ENCODE data around the gene TMEM51. TPM values are rescaled to one million over a fixed set of nuclear protein-coding genes. Genes with fewer than 3 reads are reported as not detected.

The TMEM51 gene
- total and polyA plus RNA-seq, 10 of the 15 experiments (the other 5 are each of a cell fraction or from before 2014, with no cell fraction given), result 0.55 to 4.8 (median 3.1) TPM

GRCh38 chr1:15153842-15154479 is 414 bp downstream of the TMEM51 start:
- POLR2A ChIA-PET, result no interaction called here
- RAD21 ChIA-PET (ENCODE audit: unreplicated experiment), result interaction anchor here (1.0 to 6.1 kb wide), 7 partner anchors 15 to 118 kb away, joined by 4 to 49 read pairs (median 7); no protein-coding TSS in a partner anchor
- CTCF ChIA-PET, result interaction anchor here (1.0 to 5.6 kb wide), 9 partner anchors 10 to 119 kb away, joined by 3 to 73 read pairs (median 5); no protein-coding TSS in a partner anchor
- in situ Hi-C loops (cut with MboI) (no loop called here), intact Hi-C loops (cut with micrococcal nuclease; ENCODE audit: unreplicated experiment) (loop anchor here (1.0 kb wide), 1 partner anchor 118 kb away; no protein-coding TSS in a partner anchor)
- Histone ChIP-seq H4K20me1 (ENCODE audit: control insufficient read depth, insufficient read depth) (no peaks in the 10 kb centered on the region), H3K4me1 (ENCODE audit: control insufficient read depth, insufficient read depth, low read length) (peaks cover 29% of the 10 kb centered on the region), H3K36me3 (ENCODE audit: control insufficient read depth in 2 of 2, insufficient read depth in 2 of 2, low read length in 1 of 2) (no peaks in the 10 kb centered on the region; a peak in 1 of 4 replicates), H3K4me3 (peak overlapping the region; percentile 67), H3K9me3 (replicated peaks; ENCODE audit: control insufficient read depth, insufficient read depth, low read length) (no peaks in the 10 kb centered on the region; the same call in 2 of the 3 replicates), H2AFZ (ENCODE audit: control insufficient read depth, low read depth, low read length) (peak overlapping the region; percentile 25), H3K9ac (ENCODE audit: control insufficient read depth, insufficient read depth, low read length) (peak overlapping the region; percentile 62), H3K27ac (ENCODE audit: control insufficient read depth, insufficient read depth) (0 out of 2 replicates have a peak overlapping the region, but pooled peaks have one; percentile 34), H3K79me2 (ENCODE audit: control insufficient read depth, insufficient read depth, low read length) (peaks cover 20% of the 10 kb centered on the region), H3K27me3 (replicated peaks in 1 of 2; ENCODE audit: control insufficient read depth in 2 of 2, insufficient read depth in 2 of 2, low read length in 1 of 2) (peaks cover 10 to 16% of the 10 kb centered on the region in 2 experiments; a peak in 3 of 4 replicates), H3K4me2 (ENCODE audit: control insufficient read depth, insufficient read depth) (peak overlapping the region; percentile 94)
- FAIRE-seq (no peak), DNase-seq (ENCODE audit: low read depth, low spot score) (no peak), ATAC-seq (peak; percentile 56)
- WGBS (ENCODE audit: insufficient coverage, insufficient replicate concordance, low lambda C conversion rate, missing lambda C conversion rate), result 48% methylated on average over 73 of the region's 74 CpGs
- SMC1A ChIA-PET (ENCODE audit: uncharacterized antibody, unreplicated experiment), result interaction anchor here (1.0 to 5.3 kb wide), 6 partner anchors 15 to 117 kb away, joined by 3 to 38 read pairs (median 12); no protein-coding TSS in a partner anchor
- no TSS peak for BruUV-seq (replicated peaks)
- TF ChIP-seq SUPT20H (IDR thresholded peaks at IDR 0.05; ENCODE audit: borderline replicate concordance, control insufficient read depth, low read depth, low read length) (no peak), BACH1 (IDR thresholded peaks at IDR 0.05; ENCODE audit: borderline replicate concordance) (no peak), PML (IDR thresholded peaks at IDR 0.05; ENCODE audit: low read length) (no peak), ZNF622 (IDR thresholded peaks at IDR 0.05) (no peak), ZNF592 (IDR thresholded peaks at IDR 0.05) (peak; percentile 59; the same call in 1 of the 2 replicates), MLLT1 (IDR thresholded peaks at IDR 0.05) (no peak), EED (IDR thresholded peaks at IDR 0.05; ENCODE audit: low read depth) (no peak; the same call in 1 of the 2 replicates), REST (IDR thresholded peaks at IDR 0.05; ENCODE audit: low read depth, low read length) (no peak), POLR2AphosphoS2 (IDR thresholded peaks at IDR 0.05; ENCODE audit: low read depth, low read length) (no peak), ATF7 (IDR thresholded peaks at IDR 0.05; ENCODE audit: low read depth) (no peak), POLR2AphosphoS5 (IDR thresholded peaks at IDR 0.05; ENCODE audit: low read length) (no peak), SUZ12 (IDR thresholded peaks at IDR 0.05; ENCODE audit: unreplicated experiment) (no peak), LARP7 (IDR thresholded peaks at IDR 0.05) (peak; percentile 74), ESRRA (IDR thresholded peaks at IDR 0.05; ENCODE audit: low read length) (no peak), SIN3A (IDR thresholded peaks at IDR 0.05; ENCODE audit: low read depth, low read length) (no peak)

Measured in GM12878 (cell line).